ENCODE results near the gene CORO7. TPM values are rescaled to one million over a fixed set of nuclear protein-coding genes. Genes with fewer than 3 reads are reported as not detected.

The CORO7 gene
- total and polyA plus RNA-seq, 5 donors from 2014 or later = 52.5 to 718 (median 63.6) TPM

GRCh38 chr16:4382795-4383357, 33.5 kb downstream of the CORO7 start:
- DNase-seq (no peak), ATAC-seq (ENCODE audit: low read depth in 2 of 2) (no peak)
- H3K27me3 Mint-ChIP-seq = no peaks in the 10 kb centered on the region
- no peak overlapping the region for H3K4me3 Mint-ChIP-seq
- peaks cover 0 to 7% (median 0%) of the 10 kb centered on the region in 4 donors for H3K4me1 Mint-ChIP-seq
- H3K9me3 Mint-ChIP-seq = peaks cover 0 to 3% (median 0%) of the 10 kb centered on the region in 7 donors
- no peaks in the 10 kb centered on the region for H3K27me3 ChIP-seq (ENCODE audit: control insufficient read depth, insufficient read depth, low read length)
- no peak overlapping the region for H3K27ac ChIP-seq (ENCODE audit: insufficient read depth, low read length, poor library complexity, severe bottlenecking)
- H3K27ac Mint-ChIP-seq = no peak overlapping the region
- peaks cover 54% of the 10 kb centered on the region for H3K36me3 ChIP-seq (ENCODE audit: control insufficient read depth, insufficient read depth, low read length)
- no peak overlapping the region for H3K4me3 ChIP-seq (ENCODE audit: low read depth, low read length)
- no peaks in the 10 kb centered on the region for H3K9me3 ChIP-seq (ENCODE audit: control insufficient read depth in 2 of 2, low read length in 2 of 2)
- H3K4me1 ChIP-seq (ENCODE audit: control insufficient read depth, insufficient read depth, low read length, poor library complexity, severe bottlenecking) = peaks cover 3% of the 10 kb centered on the region
- no peaks in the 10 kb centered on the region for H3K36me3 Mint-ChIP-seq

GRCh38 chr16:4381935-4382794, 34.2 kb downstream of the CORO7 start:
- H3K27ac Mint-ChIP-seq = peak overlapping the region in 1 of 3 donors; percentile 48

GRCh38 chr16:4381072-4381934, 35.1 kb downstream of the CORO7 start:
- Histone ChIP-seq H3K27me3 (ENCODE audit: control insufficient read depth, insufficient read depth, low read length) (no peaks in the 10 kb centered on the region), H3K36me3 (ENCODE audit: control insufficient read depth, insufficient read depth, low read length) (peaks cover 45% of the 10 kb centered on the region), H3K4me1 (ENCODE audit: control insufficient read depth, insufficient read depth, low read length, poor library complexity, severe bottlenecking) (peaks cover 3% of the 10 kb centered on the region), H3K4me3 (ENCODE audit: low read depth, low read length) (no peak overlapping the region), H3K9me3 (ENCODE audit: control insufficient read depth in 2 of 2, low read length in 2 of 2) (no peaks in the 10 kb centered on the region), H3K27ac (ENCODE audit: insufficient read depth, low read length, poor library complexity, severe bottlenecking) (no peak overlapping the region)
- H3K9me3 Mint-ChIP-seq = peaks cover 0 to 3% (median 0%) of the 10 kb centered on the region in 7 donors
- ATAC-seq (ENCODE audit: low read depth in 2 of 2) (no peak), DNase-seq (no peak)
- peaks cover 0 to 11% (median 0%) of the 10 kb centered on the region in 4 donors for H3K4me1 Mint-ChIP-seq
- H3K36me3 Mint-ChIP-seq = no peaks in the 10 kb centered on the region
- peak overlapping the region in 1 of 3 donors; percentile 48 for H3K27ac Mint-ChIP-seq
- peak overlapping the region in 1 of 4 donors; percentile 32 for H3K4me3 Mint-ChIP-seq
- H3K27me3 Mint-ChIP-seq = no peaks in the 10 kb centered on the region

More at GRCh38 chr16:4381935-4382794, 34.2 kb downstream of the CORO7 start:
- no peak overlapping the region for H3K4me3 ChIP-seq (ENCODE audit: low read depth, low read length)
- peaks cover 3% of the 10 kb centered on the region for H3K4me1 ChIP-seq (ENCODE audit: control insufficient read depth, insufficient read depth, low read length, poor library complexity, severe bottlenecking)
- H3K36me3 Mint-ChIP-seq = no peaks in the 10 kb centered on the region
- H3K27ac ChIP-seq (ENCODE audit: insufficient read depth, low read length, poor library complexity, severe bottlenecking) = no peak overlapping the region
- DNase-seq (no peak), ATAC-seq (ENCODE audit: low read depth in 2 of 2) (peak in 1 of 2 donors; percentile 3)
- no peaks in the 10 kb centered on the region for H3K27me3 ChIP-seq (ENCODE audit: control insufficient read depth, insufficient read depth, low read length)
- peaks cover 51% of the 10 kb centered on the region for H3K36me3 ChIP-seq (ENCODE audit: control insufficient read depth, insufficient read depth, low read length)
- peak overlapping the region in 1 of 4 donors; percentile 32 for H3K4me3 Mint-ChIP-seq
- H3K27me3 Mint-ChIP-seq = no peaks in the 10 kb centered on the region
- H3K9me3 ChIP-seq (ENCODE audit: control insufficient read depth in 2 of 2, low read length in 2 of 2) = no peaks in the 10 kb centered on the region
- peaks cover 0 to 9% (median 0%) of the 10 kb centered on the region in 4 donors for H3K4me1 Mint-ChIP-seq
- H3K9me3 Mint-ChIP-seq = peaks cover 0 to 3% (median 0%) of the 10 kb centered on the region in 7 donors

- no peak for ATAC-seq (ENCODE audit: low read depth in 2 of 2)
- H3K27ac ChIP-seq (ENCODE audit: insufficient read depth, low read length, poor library complexity, severe bottlenecking) = no peak overlapping the region
- Mint-ChIP-seq H3K4me1 (peaks cover 0 to 12% (median 2%) of the 10 kb centered on the region in 4 donors), H3K4me3 (peak overlapping the region in 1 of 4 donors; percentile 38), H3K27me3 (no peaks in the 10 kb centered on the region), H3K27ac (no peak overlapping the region), H3K9me3 (peaks cover 0 to 3% (median 0%) of the 10 kb centered on the region in 7 donors), H3K36me3 (no peaks in the 10 kb centered on the region)
- H3K36me3 ChIP-seq (ENCODE audit: control insufficient read depth, insufficient read depth, low read length) = peaks cover 39% of the 10 kb centered on the region
- H3K27me3 ChIP-seq (ENCODE audit: control insufficient read depth, insufficient read depth, low read length) = no peaks in the 10 kb centered on the region
- H3K9me3 ChIP-seq (ENCODE audit: control insufficient read depth in 2 of 2, low read length in 2 of 2) = no peaks in the 10 kb centered on the region
- peaks cover 3% of the 10 kb centered on the region for H3K4me1 ChIP-seq (ENCODE audit: control insufficient read depth, insufficient read depth, low read length, poor library complexity, severe bottlenecking)
- no peak overlapping the region for H3K4me3 ChIP-seq (ENCODE audit: low read depth, low read length)
- no peak for DNase-seq
Observed at GRCh38 chr16:4380119-4381063, 36.0 kb downstream of the CORO7 start.

GRCh38 chr16:4378999-4379690, 37.3 kb downstream of the CORO7 start:
- H3K9me3 Mint-ChIP-seq = peaks cover 0 to 3% (median 0%) of the 10 kb centered on the region in 7 donors
- no peaks in the 10 kb centered on the region for H3K9me3 ChIP-seq (ENCODE audit: control insufficient read depth in 2 of 2, low read length in 2 of 2)
- no peak overlapping the region for H3K4me3 ChIP-seq (ENCODE audit: low read depth, low read length)
- H3K27ac Mint-ChIP-seq = peak overlapping the region in 1 of 3 donors; percentile 7
- peak overlapping the region in 2 of 4 donors; percentile 15 to 58 for H3K4me3 Mint-ChIP-seq
- DNase-seq (no peak), ATAC-seq (ENCODE audit: low read depth in 2 of 2) (no peak)
- H3K4me1 Mint-ChIP-seq = peaks cover 0 to 17% (median 3%) of the 10 kb centered on the region in 4 donors
- peaks cover 33% of the 10 kb centered on the region for H3K36me3 ChIP-seq (ENCODE audit: control insufficient read depth, insufficient read depth, low read length)
- no peaks in the 10 kb centered on the region for H3K27me3 ChIP-seq (ENCODE audit: control insufficient read depth, insufficient read depth, low read length)
- H3K4me1 ChIP-seq (ENCODE audit: control insufficient read depth, insufficient read depth, low read length, poor library complexity, severe bottlenecking) = peaks cover 14% of the 10 kb centered on the region
- H3K36me3 Mint-ChIP-seq = no peaks in the 10 kb centered on the region
- no peak overlapping the region for H3K27ac ChIP-seq (ENCODE audit: insufficient read depth, low read length, poor library complexity, severe bottlenecking)
- H3K27me3 Mint-ChIP-seq = no peaks in the 10 kb centered on the region

- peaks cover 0 to 23% (median 6%) of the 10 kb centered on the region in 4 donors for H3K4me1 Mint-ChIP-seq
- peaks cover 28% of the 10 kb centered on the region for H3K36me3 ChIP-seq (ENCODE audit: control insufficient read depth, insufficient read depth, low read length)
- no peak for DNase-seq
Observed at GRCh38 chr16:4378161-4378666, 38.2 kb downstream of the CORO7 start.

More at GRCh38 chr16:4378161-4378666, 38.2 kb downstream of the CORO7 start:
- Histone ChIP-seq H3K9me3 (ENCODE audit: control insufficient read depth in 2 of 2, low read length in 2 of 2) (no peaks in the 10 kb centered on the region), H3K27me3 (ENCODE audit: control insufficient read depth, insufficient read depth, low read length) (no peaks in the 10 kb centered on the region), H3K4me1 (ENCODE audit: control insufficient read depth, insufficient read depth, low read length, poor library complexity, severe bottlenecking) (peaks cover 22% of the 10 kb centered on the region), H3K4me3 (ENCODE audit: low read depth, low read length) (no peak overlapping the region), H3K27ac (ENCODE audit: insufficient read depth, low read length, poor library complexity, severe bottlenecking) (no peak overlapping the region)
- peaks cover 0 to 2% (median 0%) of the 10 kb centered on the region in 7 donors for H3K9me3 Mint-ChIP-seq
- no peak for ATAC-seq (ENCODE audit: low read depth in 2 of 2)
- H3K27ac Mint-ChIP-seq = no peak overlapping the region
- H3K4me3 Mint-ChIP-seq = peak overlapping the region in 1 of 4 donors; percentile 15
- H3K36me3 Mint-ChIP-seq = no peaks in the 10 kb centered on the region
- no peaks in the 10 kb centered on the region for H3K27me3 Mint-ChIP-seq
